SKM-1 (cell line): ENCODE measurements around the gene SLC15A3.
A peak's percentile ranks its signal among the peaks of the same experiment; 100 is the strongest.
"Not testable (repeated sequence)": the region's sequence is repeated elsewhere in the genome, so short reads cannot be mapped to it uniquely, and the experiment has no call there.

Experiments used
- DNase-seq: peaks from one replicate; lab custom pipeline; 2025; ENCODE audit not compliant: unreplicated experiment; lab: John Stamatoyannopoulos, UW

SLC15A3 gene

DNA sequence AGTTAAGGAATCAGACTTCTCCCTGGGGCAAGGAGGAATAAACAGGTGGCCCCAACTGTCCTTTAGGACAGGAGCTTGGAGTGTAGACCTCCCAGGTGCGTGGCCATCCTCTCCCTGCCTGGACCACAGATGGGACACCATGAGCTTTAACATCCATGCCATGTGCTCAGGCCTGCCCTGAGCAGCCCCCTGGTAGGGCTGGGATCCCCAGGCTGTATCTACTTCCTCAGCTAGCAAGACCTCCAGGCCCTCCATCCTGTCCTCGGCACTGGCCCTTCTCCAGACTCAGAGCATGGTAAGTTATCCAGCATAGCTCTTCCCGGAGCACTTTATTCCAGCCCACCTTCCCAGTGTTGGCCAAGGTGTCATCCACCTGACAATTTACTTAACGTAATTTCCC, 25.2 kb upstream of the SLC15A3 start:
- DNase-seq = no peak

DNA sequence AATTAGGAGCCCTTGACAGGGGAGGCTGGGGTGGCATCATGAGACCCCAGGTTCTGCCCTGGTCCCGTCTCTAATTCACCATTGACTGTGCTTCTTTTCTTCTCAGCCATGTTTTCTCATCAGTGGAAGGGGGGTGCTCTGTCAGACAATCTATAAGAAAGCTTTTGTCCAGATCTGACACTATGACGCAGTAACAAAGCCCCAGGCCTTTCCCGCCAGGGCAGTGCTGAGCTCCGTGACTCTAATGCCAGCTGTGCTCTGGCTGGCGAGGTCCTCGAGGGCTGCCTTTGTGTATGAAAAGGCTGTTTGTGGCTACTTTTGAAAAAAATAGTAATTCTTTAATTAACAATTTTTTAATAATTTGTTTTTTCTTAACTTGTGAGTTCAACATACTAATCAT, 22.8 kb upstream of the SLC15A3 start:
- no peak for DNase-seq

DNA sequence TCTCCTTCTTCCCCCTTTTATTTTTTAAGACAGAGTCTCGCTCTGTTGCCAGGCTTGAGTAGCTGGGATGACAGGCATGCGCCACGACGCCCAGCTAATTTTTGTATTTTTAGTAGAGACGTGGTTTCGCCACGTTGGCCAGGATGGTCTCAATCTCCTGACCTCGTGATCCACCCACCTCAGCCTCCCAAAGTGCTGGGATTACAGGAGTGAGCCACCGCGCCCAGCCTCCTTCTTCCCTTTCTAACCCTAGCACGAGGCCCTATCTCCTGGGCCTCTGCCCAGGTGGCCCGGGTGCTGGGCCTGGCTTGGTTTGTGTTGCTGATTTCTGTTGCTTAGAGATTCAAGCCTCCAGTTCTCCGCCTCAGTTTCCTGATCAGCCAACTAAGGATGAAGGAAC, 22.3 kb upstream of the SLC15A3 start:
- DNase-seq = not testable (repeated sequence)

GRCh38 chr11:60973699-60974098, 21.7 kb upstream of the SLC15A3 start:
- DNase-seq = no peak

- no peak for DNase-seq
These were observed 20.4 kb upstream of the SLC15A3 start for GRCh38 chr11:60972182-60973030.

GRCh38 chr11:60971520-60971919, 19.5 kb upstream of the SLC15A3 start, which contains the start of gene CD6:
Gene CD6, plus strand, starts transcription at chr11:60971680. Its CDS starts 186 bp downstream, at chr11:60971866.
- no peak for DNase-seq

GRCh38 chr11:60970890-60971289, 18.9 kb upstream of the SLC15A3 start:
- DNase-seq = no peak

DNA sequence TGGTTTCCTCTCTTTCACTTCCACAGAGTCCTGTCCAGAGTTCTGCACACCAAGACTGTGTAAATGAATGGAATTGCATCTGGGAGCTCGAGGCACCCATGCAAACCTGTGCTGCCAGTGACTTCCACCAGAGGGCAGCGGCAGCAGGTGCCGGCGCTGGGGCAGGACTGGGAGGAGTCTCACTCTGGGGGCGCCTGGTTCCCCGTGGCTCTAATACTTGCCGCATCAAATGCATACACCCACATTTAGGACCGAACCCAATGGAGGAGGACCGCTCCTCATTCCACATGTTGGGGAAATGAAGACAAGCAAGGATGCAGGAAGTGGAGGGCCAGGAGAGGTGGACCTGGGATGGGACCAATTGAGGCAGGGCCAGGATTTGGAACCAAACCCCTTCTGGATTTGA, 18.4 kb upstream of the SLC15A3 start:
- peak; percentile 45 for DNase-seq

GRCh38 chr11:60968223-60968622, 16.2 kb upstream of the SLC15A3 start:
- no peak for DNase-seq

- DNase-seq = no peak
These were observed 14.9 kb upstream of the SLC15A3 start for GRCh38 chr11:60966890-60967289.

GRCh38 chr11:60964801-60965200, 12.8 kb upstream of the SLC15A3 start:
- DNase-seq = no peak

GRCh38 chr11:60960405-60960804, 8.4 kb upstream of the SLC15A3 start:
- DNase-seq = no peak

- no peak for DNase-seq
These were observed 7.5 kb upstream of the SLC15A3 start for GRCh38 chr11:60959431-60959830.

- DNase-seq = no peak
These were observed 5.2 kb upstream of the SLC15A3 start for GRCh38 chr11:60957188-60957587.

- no peak for DNase-seq
These were observed 3.6 kb upstream of the SLC15A3 start for GRCh38 chr11:60955571-60955970.

- peak; percentile 11 for DNase-seq
These were observed 2.4 kb upstream of the SLC15A3 start for GRCh38 chr11:60954421-60954820.

DNA sequence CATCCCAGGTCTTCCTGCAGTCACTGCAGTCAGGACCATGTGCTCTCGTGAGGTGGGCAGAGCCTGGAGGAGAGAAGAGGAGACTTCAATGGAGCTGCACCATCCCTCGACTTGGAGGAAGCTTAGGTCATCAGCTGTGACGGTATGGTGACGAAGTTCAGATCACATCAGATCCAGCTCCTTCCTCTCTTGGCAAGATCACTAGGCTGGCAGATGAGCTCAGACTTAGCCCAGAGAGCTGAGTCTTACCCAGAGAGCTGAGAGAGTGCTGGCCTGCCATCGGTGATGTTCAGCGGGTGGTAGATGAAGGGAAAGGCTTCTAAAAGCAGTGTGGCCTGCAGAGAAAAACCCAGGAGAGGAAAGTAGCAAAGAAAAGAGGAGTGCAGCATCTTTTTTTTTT, 1.8 kb upstream of the SLC15A3 start:
- DNase-seq = no peak

GRCh38 chr11:60952742-60953170, 780 bp upstream of the SLC15A3 start:
- DNase-seq = no peak

- DNase-seq = no peak
These were observed 421 bp downstream of the SLC15A3 start for GRCh38 chr11:60951606-60951903.

DNA sequence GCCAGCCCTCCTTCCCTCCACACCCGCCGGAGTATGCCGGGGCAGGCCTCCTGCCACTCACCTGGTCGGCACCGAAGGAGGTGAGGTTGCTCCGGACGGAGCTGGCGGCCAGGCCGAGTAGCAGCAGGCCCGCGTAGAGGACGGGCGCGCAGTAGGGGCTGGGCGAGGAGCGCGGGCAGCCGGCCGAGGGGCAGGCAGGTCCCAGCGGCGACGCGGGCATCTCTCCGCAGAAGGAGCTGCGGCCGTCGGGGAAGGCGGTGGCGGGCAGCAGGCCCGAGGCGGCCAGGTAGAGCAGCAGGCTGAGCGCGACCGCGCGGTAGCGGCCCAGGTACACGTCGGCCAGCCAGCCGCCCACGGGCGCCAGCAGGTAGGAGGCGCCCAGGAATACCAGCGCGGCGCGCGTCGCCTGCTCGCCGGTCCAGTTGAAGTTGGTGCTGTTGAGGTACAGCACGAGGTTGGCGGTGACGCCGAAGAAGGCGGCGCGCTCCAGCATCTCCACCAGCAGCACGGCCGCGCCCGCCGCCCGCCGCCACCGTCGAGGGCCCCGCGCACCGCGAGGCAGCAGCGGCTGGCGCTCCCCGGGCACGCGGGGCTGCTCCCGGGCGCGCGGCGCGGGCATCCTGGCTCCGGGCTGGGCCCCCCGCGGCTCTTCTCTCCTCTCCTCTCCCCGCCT, 907 bp downstream of the SLC15A3 start:
- no peak for DNase-seq

DNA sequence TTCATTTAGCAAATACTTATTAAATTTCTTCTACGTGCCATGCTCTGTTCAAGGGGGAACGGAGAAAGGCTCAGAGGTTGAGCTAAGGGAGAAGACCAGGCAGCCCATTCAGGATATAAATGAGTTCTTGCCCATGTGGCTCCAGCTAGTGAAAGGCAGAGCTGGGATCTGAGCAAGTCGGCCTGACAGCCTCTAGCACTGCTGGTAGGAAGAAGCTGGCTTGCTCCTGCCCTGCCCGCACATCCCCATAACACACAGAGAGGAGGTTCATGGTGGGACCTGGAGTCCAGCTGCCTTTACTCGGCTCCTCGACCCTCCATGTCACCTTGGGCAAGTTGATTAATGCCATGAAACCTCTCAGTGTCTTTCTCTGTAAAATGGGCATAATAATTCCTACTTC, 2.0 kb downstream of the SLC15A3 start:
- no peak for DNase-seq

- no peak for DNase-seq
These were observed 3.7 kb downstream of the SLC15A3 start for GRCh38 chr11:60948250-60948649.

DNA sequence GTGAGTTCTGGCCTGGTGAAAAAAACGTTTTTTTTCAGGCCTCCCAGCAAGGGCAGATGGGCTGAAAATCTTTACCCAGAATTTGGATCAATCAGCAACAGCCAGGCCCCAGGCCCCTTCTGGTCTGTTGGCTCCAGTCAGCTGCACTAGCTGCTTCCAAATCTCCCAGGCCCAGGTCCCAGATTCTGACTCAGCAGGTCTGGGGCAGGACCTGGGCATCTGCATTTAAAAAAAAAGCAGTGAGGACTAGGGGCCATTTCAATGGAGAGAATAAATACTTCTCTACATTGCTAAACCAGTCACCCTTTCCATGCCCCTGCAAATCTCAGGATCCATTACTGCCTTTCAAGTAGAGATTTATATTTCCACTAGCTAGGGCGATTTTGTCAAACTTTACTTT, 4.3 kb downstream of the SLC15A3 start:
- DNase-seq = no peak
